DMS53 (cell line): Measurements from ENCODE around the gene HORMAD2.

Experiments
- DNase-seq: peaks from one replicate; lab custom pipeline; 2025; lab: John Stamatoyannopoulos, UW

The HORMAD2 gene

GRCh38 chr22:30079952-30080533 is at the start of gene HORMAD2:
HORMAD2 (plus strand) TSS chr22:30080464; CDS start chr22:30093953, 13,489 bp downstream.
- peak; percentile 85 for DNase-seq

- no peak for DNase-seq
These were observed 48.9 kb upstream of the HORMAD2 start for GRCh38 chr22:30031328-30031727.

GRCh38 chr22:30031764-30032455 is 48.4 kb upstream of the HORMAD2 start:
- DNase-seq: no peak

- DNase-seq: no peak
These were observed 47.1 kb upstream of the HORMAD2 start for GRCh38 chr22:30033137-30033536.

- no peak for DNase-seq
These were observed 46.4 kb upstream of the HORMAD2 start for GRCh38 chr22:30033901-30034300.

GRCh38 chr22:30036656-30037055 is 43.6 kb upstream of the HORMAD2 start:
- DNase-seq: peak; percentile 2

GRCh38 chr22:30038219-30038618 is 42.0 kb upstream of the HORMAD2 start:
- no peak for DNase-seq

GRCh38 chr22:30040499-30041260 is 39.6 kb upstream of the HORMAD2 start:
- DNase-seq: no peak

- no peak for DNase-seq
These were observed 38.8 kb upstream of the HORMAD2 start for GRCh38 chr22:30041475-30041874.

GRCh38 chr22:30041881-30042280 is 38.4 kb upstream of the HORMAD2 start:
- DNase-seq: no peak

GRCh38 chr22:30043161-30043560 is 37.1 kb upstream of the HORMAD2 start:
- DNase-seq: no peak

- DNase-seq: peak; percentile 41
These were observed 35.9 kb upstream of the HORMAD2 start for GRCh38 chr22:30044369-30044768.

GRCh38 chr22:30044881-30045493 is 35.3 kb upstream of the HORMAD2 start:
- no peak for DNase-seq

GRCh38 chr22:30045494-30045887 is 34.8 kb upstream of the HORMAD2 start:
- no peak for DNase-seq

- no peak for DNase-seq
These were observed 34.2 kb upstream of the HORMAD2 start for GRCh38 chr22:30045901-30046715.

GRCh38 chr22:30046716-30047363 is 33.4 kb upstream of the HORMAD2 start:
- no peak for DNase-seq

- peak; percentile 18 for DNase-seq
These were observed 32.9 kb upstream of the HORMAD2 start for GRCh38 chr22:30047364-30047738.

GRCh38 chr22:30048681-30049080 is 31.6 kb upstream of the HORMAD2 start:
- DNase-seq: no peak

GRCh38 chr22:30054067-30054763 is 26.0 kb upstream of the HORMAD2 start:
- DNase-seq: no peak

- DNase-seq: no peak
These were observed 25.5 kb upstream of the HORMAD2 start for GRCh38 chr22:30054764-30055069.

- DNase-seq: no peak
These were observed 24.2 kb upstream of the HORMAD2 start for GRCh38 chr22:30056015-30056414.
